GM19397 (cell line): ENCODE results near the gene APOBEC3B.
A peak's percentile ranks its signal among the peaks of the same experiment; 100 is the strongest.
"Not testable (repeated sequence)": the region's sequence is repeated elsewhere in the genome, so short reads cannot be mapped to it uniquely, and the experiment has no call there.

Experiments
- ATAC-seq: cut with Tn5 transposase; IDR thresholded peaks from one replicate; pipeline ENCODE4 v1.9.1; 2021; ENCODE audit warnings: mild to moderate bottlenecking, moderate library complexity; ENCODE audit not compliant: unreplicated experiment

The APOBEC3B gene

DNA sequence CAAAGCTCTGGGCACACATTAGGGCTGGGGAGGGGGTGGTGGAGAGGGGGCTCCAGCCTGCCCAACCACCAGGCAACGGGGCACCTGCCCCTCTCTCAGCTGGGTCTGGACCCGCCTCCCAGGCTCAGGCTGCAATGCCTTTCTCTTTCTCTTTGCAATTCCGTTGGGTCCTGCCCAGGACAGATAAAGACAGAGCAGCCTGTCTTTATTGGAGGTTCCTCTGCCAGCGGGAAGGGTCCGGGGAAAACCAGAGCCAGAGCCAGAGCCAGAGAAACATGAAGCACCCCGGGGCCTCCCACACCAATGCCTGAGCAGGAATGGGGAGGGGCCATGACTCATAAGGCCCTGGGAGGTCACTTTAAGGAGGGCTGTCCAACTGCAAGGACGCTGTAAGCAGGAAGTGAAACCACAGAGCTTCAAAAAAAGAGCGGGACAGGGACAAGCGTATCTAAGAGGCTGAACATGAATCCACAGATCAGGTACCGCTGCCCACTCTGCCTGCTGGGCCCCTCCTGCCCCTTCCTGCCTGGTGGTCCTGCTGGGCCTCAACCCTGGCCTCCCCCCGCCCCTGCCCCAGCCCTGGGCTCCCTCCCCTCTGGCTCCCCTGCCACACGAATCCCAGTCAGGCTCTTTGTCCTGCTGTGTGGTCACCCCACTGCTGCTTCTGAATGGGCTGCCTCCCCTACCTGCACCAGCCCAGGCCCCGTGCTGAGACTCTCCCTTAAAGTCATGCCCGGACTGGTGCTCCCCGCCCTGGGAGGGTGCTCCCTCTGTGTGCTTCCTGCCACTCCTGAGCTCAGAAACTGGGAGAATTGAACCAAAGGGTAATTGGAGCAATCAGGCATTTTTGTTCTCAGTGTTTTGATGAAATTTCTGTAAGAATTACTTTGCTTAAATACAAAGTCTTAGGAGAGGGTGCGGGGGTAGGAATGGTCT lies at the start of gene APOBEC3B:
Gene APOBEC3B, plus strand, starts transcription at position 356 of the 936 bp plus-strand sequence. Its CDS starts 107 bp downstream, at position 463.
- ATAC-seq = peak; percentile 52

GRCh38 chr22:38935023-38935422 lies 47.1 kb upstream of the APOBEC3B start:
- ATAC-seq = no peak

DNA sequence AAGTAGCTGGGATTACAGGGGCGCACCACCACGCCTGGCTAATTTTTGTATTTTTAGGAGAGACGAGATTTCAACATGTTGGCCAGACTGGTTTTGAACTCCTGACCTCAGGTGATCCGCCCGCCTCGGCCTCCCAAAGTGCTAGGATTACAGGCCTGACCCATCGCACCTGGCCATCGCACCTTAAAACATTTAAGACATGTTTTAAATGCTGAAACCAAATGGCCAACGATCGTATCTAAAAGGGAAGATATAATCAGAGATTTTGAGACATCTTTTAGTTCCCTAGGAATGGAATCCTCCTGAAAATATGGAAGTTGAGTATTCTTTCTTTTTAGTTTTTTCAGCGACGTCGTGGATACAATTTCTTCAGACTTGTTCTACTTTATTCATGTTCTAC lies 46.5 kb upstream of the APOBEC3B start:
- no peak for ATAC-seq

- no peak for ATAC-seq
Measured at GRCh38 chr22:38936562-38936961, 45.6 kb upstream of the APOBEC3B start.

DNA sequence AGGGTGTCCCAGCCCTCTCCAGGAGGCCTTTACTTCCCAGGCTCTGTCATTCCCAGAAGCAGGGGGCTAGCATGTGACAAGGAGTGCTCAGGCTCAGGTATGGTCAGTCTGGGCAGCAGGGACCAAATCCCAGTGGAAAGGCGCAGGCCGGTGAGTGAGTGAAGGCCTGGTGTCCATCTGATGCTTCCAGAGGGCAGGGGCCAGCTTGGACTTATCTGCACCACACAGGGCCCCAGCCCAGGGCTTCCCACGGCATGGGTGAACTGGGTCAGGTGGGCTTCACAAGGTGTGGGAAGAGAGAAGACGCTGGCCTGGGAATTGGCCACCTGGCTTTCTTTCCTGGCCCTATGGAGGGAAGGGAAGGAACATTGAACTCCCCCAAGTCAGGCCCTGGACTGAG lies 45.1 kb upstream of the APOBEC3B start:
- ATAC-seq = no peak

- ATAC-seq = no peak
Measured at GRCh38 chr22:38937541-38937940, 44.6 kb upstream of the APOBEC3B start.

DNA sequence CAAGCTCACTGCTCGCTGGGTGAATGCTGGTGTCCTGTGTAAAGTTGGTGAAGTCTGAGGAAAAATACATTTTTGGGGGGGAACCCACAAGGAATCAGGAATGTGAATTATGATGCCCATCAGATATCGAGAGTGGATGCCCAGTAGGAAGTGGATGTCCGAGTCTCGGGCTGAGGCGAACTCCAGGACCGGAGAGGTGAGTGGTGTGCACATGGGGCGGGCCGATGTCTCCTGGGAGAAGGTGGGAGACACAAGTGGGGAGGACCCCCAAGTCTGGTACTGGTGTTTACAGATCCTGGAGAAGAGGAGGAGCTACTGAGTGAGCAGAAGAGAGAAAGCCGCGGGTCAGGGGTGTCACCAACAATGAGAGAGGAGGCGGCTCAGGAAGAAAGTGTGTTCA lies 43.9 kb upstream of the APOBEC3B start:
- no peak for ATAC-seq

DNA sequence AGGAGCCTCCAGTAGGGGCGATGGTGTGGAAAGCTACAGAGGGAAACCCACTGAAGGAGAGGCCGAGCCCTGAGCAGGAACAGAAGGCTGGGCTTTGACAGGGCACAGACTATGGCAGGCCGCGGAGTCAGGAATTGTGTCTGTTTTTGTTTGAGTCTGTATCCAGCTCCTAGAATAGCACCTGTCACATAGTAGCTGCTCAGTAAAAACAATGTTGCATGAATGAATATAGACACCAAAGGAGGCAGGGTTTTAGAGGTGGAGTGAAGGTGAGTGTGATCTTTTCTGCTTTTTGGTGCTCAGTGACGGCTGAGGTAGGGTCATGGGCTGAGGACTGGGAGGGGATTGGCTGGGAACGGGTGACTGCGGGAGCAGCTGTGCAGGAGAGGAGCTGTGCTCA lies 43.2 kb upstream of the APOBEC3B start:
- ATAC-seq = no peak

- no peak for ATAC-seq
Measured at GRCh38 chr22:38940811-38941384, 41.2 kb upstream of the APOBEC3B start.

DNA sequence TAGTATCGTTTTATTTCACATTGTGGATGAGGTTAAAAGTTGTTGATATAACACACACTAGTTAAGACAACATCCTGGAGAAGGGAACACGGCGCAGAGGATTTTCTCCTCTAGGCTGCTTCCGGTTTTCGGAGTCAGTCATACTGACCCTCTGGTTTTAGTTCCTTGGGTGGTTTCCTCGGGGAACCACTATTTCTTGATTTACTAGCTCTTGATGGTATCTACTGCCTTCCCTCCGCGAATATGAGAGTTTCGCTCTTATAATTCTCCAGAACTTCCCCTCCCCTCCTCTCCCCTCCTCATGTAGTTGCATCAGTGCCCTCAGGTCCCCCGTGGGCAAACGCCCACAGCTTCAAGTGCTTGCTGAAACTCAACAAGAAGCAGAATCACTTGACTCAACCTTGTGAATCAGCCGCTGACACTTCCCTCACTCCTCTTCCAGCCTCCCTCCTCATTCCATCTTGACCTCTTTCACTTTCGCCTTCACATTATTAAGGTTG lies 40.6 kb upstream of the APOBEC3B start:
- peak; percentile 56 for ATAC-seq

GRCh38 chr22:38942702-38943101 lies 39.4 kb upstream of the APOBEC3B start:
- ATAC-seq = no peak

DNA sequence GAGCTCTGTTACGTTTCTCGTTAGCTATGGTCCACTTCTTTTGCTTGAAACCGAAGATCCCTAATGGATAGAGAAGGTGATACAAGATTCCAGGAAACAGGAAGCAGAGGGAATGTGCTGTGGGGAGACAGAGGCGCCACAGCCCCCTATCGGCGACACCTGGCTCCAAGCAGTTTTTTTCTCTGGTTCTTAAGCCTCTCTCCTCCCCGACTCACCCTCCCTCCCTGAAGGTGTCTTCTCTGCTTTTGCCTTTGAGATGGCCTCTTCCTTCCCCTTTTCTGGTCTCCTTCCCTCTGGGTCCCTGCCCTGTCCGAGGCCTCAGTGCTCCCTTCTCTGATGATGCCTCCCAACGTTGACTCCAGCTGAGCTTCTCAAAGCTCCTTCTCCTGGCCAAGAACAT lies 38.9 kb upstream of the APOBEC3B start:
- no peak for ATAC-seq

DNA sequence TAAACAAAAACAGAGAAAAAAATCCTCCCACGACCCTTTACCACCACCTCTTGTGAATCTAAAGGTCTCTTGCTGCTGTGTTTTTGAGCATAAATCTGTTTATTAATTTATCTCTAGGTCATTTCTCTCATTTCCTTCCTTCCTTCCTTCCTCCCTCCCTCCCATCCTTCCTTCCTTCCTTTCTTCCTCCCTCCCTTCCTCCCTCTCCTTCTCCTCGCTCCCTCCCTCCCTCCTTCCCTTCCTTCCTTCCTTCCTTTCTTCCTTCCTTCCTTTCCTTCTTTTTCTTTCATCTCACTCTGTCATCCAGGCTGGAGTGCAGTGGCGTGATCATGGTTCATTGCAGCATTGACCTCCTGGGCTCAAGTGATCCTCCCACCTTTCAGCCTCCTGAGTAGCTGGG lies 38.3 kb upstream of the APOBEC3B start:
- no peak for ATAC-seq

GRCh38 chr22:38944653-38945052 lies 37.5 kb upstream of the APOBEC3B start:
- no peak for ATAC-seq

GRCh38 chr22:38945706-38946338 lies 36.3 kb upstream of the APOBEC3B start:
- ATAC-seq = not testable (repeated sequence)

- ATAC-seq = no peak
Measured at GRCh38 chr22:38946771-38947170, 35.4 kb upstream of the APOBEC3B start.

DNA sequence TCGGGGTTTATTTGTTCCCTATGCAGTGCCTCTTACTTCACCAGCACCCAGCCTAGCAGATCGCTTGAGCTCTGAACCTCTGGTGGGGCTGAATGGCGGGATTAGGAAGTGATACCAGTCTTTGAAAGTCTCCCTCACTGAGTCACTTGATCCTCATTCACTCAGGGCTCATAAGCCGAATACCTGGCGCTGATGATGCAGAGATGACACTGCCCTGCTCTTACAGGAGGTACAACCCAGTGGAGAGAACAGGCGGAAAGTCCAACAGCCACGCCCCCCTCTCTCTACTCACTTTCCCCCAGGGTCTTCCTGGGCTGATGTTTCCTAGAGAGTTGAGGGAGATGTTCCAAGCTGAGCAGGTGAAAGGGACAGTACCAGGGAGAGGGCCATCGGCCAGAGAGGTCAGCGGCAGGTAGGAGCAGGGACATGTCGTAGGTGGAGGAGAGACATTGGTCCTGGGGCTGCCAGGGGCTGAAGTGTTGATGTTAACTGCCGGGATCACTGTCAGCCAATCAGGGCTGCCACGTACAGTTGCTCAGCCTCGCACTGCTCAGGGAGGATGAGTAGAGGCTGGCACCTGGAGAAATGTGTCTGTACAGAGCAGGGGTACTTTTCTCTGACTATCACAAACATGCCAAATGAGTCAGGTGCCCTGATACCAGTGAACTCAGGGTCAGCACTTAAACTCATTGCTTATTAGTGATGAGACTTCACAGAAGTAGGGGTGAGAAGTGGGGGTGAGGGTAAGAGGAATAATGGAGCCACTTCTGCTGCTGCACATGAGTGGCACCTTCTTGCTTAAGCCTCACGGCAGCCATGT lies 34.6 kb upstream of the APOBEC3B start:
- no peak for ATAC-seq

GRCh38 chr22:38948181-38948940 lies 33.8 kb upstream of the APOBEC3B start:
- ATAC-seq = no peak

DNA sequence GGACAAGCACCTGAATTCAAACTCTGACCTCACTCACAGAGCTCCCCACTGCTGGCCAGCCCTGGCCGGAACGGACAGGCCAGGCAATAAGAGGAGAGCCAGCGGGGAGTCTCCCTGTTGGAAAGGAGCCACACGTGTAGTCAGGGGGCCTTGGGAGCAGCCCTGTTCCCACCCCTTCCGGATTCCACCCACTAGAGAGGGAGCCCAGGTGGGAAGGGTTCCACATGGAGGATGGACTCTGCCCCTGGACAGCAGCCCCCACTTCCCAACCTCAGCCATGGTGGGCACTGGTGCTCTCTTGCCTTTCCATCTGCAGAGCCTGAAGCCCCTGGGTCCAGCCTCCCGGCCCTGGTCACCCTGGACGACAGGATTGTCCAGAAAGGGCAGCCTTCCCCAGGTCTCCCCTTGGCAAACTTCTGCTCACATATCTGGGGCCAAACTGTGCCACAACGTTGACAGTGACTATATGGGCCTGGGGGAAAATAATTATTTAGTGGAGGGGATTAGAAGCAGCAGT lies 32.2 kb upstream of the APOBEC3B start:
- no peak for ATAC-seq
